K562 (cell line): ENCODE data around the gene DTNB. TPM values are rescaled to one million over a fixed set of nuclear protein-coding genes. Genes with fewer than 3 reads are reported as not detected.
A peak's percentile ranks its signal among the peaks of the same experiment; 100 is the strongest.

Experiments used
- ATAC-seq: fragments of 200-7000 bp; cut with Tn5 transposase; 3 replicates; pipeline ENCODE4 v1.9.1; 2020; ENCODE audit warnings: moderate library complexity
- BruUV-seq: library from RNA; stranded (reverse); fragments of 400-500 nt; replicated peaks from 2 replicates; lab custom pipeline; 2021; lab: Mats Ljungman, UMichigan
- CTCF ChIA-PET: fragments of 300-600 bp; formaldehyde crosslinking; extraction: SDS; loops from one replicate; lab custom pipeline; 2021; ENCODE audit warnings: low intra/inter-chr PET ratio; lab: Yijun Ruan, JAX
- POLR2A ChIA-PET: fragments of 300-600, 350-650 bp; sonication (Branson Sonifier 250); formaldehyde crosslinking; extraction: SDS; loops from one replicate; lab custom pipeline; 2021; ENCODE audit warnings: antibody characterized with exemption, inconsistent platforms; lab: Yijun Ruan, JAX
- DNase-seq, 4 experiments: peaks; one replicate each; pipeline versions ENCODE4 v3.0.0 to v3.0.0-alpha.2; 2011 to 2018; ENCODE audit warnings: low spot score in 3 of 4, mixed read lengths in 3 of 4; ENCODE audit errors: extremely low read depth in 1 of 4
- FAIRE-seq: peaks from 2 replicates; lab custom pipeline; 2011; peaks lifted over from hg19 to GRCh38; lab: Jason Lieb, UNC
- H2AFZ ChIP-seq: 2 replicates; pipeline ENCODE4 v1.6.0; 2011; ENCODE audit warnings: low read depth, low read length, control low read depth, inconsistent platforms
- H3K27ac ChIP-seq: fragments of 200-600 bp; 3 replicates; pipeline ENCODE4 v1.8.0; 2011; ENCODE audit warnings: low read depth, mild to moderate bottlenecking, control low read depth, inconsistent platforms, low read length, moderate library complexity, mixed read lengths; ENCODE audit errors: extremely low read depth
- H3K27me3 ChIP-seq, 2 experiments: fragments of 300-600 bp in 1 of 2; 2 replicates in 1 of 2; 3 replicates in 1 of 2; pipeline versions ENCODE4 v1.6.0 to v1.8.0; 2011; ENCODE audit warnings: inconsistent platforms in 2 of 2, low read length in 2 of 2, mild to moderate bottlenecking in 1 of 2, mixed read lengths in 1 of 2, moderate library complexity in 1 of 2; ENCODE audit not compliant: control insufficient read depth in 2 of 2, insufficient read depth in 2 of 2
- H3K36me3 ChIP-seq: fragments of 300-600 bp; 3 replicates; pipeline ENCODE4 v1.8.0; 2011; ENCODE audit warnings: mild to moderate bottlenecking, low read length, inconsistent platforms; ENCODE audit not compliant: control insufficient read depth, insufficient read depth
- H3K4me1 ChIP-seq, 2 experiments: fragments of 200-600 bp in 1 of 2; replicated peaks in 1 of 2; 2 replicates in 1 of 2; 3 replicates in 1 of 2; pipeline versions ENCODE4 v1.5.1 to v1.8.0; 2011; ENCODE audit warnings: inconsistent platforms in 2 of 2, low read length in 2 of 2, mild to moderate bottlenecking in 1 of 2, mixed read lengths in 1 of 2, moderate library complexity in 1 of 2; ENCODE audit not compliant: control insufficient read depth in 2 of 2, insufficient read depth in 2 of 2
- H3K4me2 ChIP-seq: 2 replicates; pipeline ENCODE4 v1.6.1; 2011; ENCODE audit warnings: low read length, control low read depth, inconsistent platforms, mixed read lengths; ENCODE audit not compliant: insufficient read depth
- H3K4me3 ChIP-seq: fragments of 200-600 bp; sonication (generic), shearing (Covaris generic); 2 replicates; pipeline ENCODE4 v1.5.1; 2016; ENCODE audit warnings: control low read depth, inconsistent platforms
- H3K79me2 ChIP-seq: fragments of 200-600 bp; 3 replicates; pipeline ENCODE4 v1.8.0; 2011; ENCODE audit warnings: low read length, inconsistent platforms; ENCODE audit not compliant: control insufficient read depth, insufficient read depth
- H3K9ac ChIP-seq, 2 experiments: 2 replicates each; pipeline versions ENCODE4 v1.6.0 to v1.6.1; 2011; ENCODE audit warnings: low read depth in 2 of 2, low read length in 2 of 2, control low read depth in 1 of 2, inconsistent platforms in 1 of 2, mild to moderate bottlenecking in 1 of 2, mixed read lengths in 1 of 2; ENCODE audit not compliant: insufficient read depth in 1 of 2
- H3K9me1 ChIP-seq: one replicate; pipeline ENCODE4 v1.6.0; 2011; ENCODE audit warnings: inconsistent platforms, mild to moderate bottlenecking, low read length, moderate library complexity; ENCODE audit not compliant: control insufficient read depth, insufficient read depth
- H3K9me3 ChIP-seq: replicated peaks from 2 replicates; pipeline ENCODE4 v1.5.1; 2011; ENCODE audit warnings: low read depth, low read length, inconsistent platforms; ENCODE audit not compliant: control insufficient read depth, insufficient read depth
- H4K20me1 ChIP-seq: replicated peaks from 2 replicates; pipeline ENCODE4 v1.6.1; 2011; ENCODE audit warnings: low read length, inconsistent platforms, mixed read lengths; ENCODE audit not compliant: control insufficient read depth, insufficient read depth
- ZNF699 ChIP-seq: fragments of 250-450 bp; sonication (Bioruptor Pico); IDR thresholded peaks from 2 replicates; pipeline ENCODE4 v1.8.0; 2021; ENCODE audit warnings: mild to moderate bottlenecking, moderate library complexity; ENCODE audit not compliant: insufficient replicate concordance
- WGBS: fragments of 100-300 bp; shearing (Covaris generic); methylation state at CpG from one replicate; pipeline ENCODE4 v1.1.6; 2016; ENCODE audit warnings: low coverage, mixed read lengths; ENCODE audit not compliant: insufficient coverage; ENCODE audit errors: missing lambda C conversion rate; 5-methylcytosine and 5-hydroxymethylcytosine counted together
- in situ Hi-C: fragments of 300-500 bp; cut with MboI; formaldehyde crosslinking; loops from 4 replicates; pipeline ENCODE4 v1.15.0; 2018; ENCODE audit warnings: inconsistent platforms, mixed read lengths
- intact Hi-C: fragments of 100-400 bp; cut with micrococcal nuclease; formaldehyde crosslinking; loops from 2 replicates; pipeline ENCODE4 v1.14.2; 2022
- polyA plus RNA-seq, 8 experiments: library from polyadenylated mRNA; depleted of rRNA in 4 of 8; stranded (reverse) in 5 of 8; unstranded in 3 of 8; fragments of >200 nt; fragmentation: Nextera tagmentation in 2 of 8; fragmentation: Illumina TruSeq in 1 of 8; extraction: Ambion mirVana in 2 of 8; extraction: Trizol in 1 of 8; gene quantifications; 2 replicates each; pipeline versions ENCODE4 v1.2.1 to v1.2.3, GENCODE V29; 2011 to 2014; ENCODE audit warnings: inconsistent platforms in 1 of 8, missing spikeins in 1 of 8
- total RNA-seq, 7 experiments: library from RNA; depleted of rRNA in 6 of 7; stranded (reverse); fragments of >200 nt in 6 of 7; fragmentation: Illumina TruSeq in 2 of 7; extraction: Trizol in 2 of 7; gene quantifications; 2 replicates each; pipeline versions ENCODE4 v1.2.1 to v1.2.3, GENCODE V29; 2011 to 2021; ENCODE audit warnings: low replicate concordance in 1 of 7
- TF ChIP-seq, protein P1 (sequence below): fragments of 150-350 bp; IDR thresholded peaks from 2 replicates; pipeline ENCODE4 v1.6.1; 2014; ENCODE audit warnings: low read depth, mild to moderate bottlenecking, low read length, borderline replicate concordance
- TF ChIP-seq, protein P2 (sequence below), 2 experiments: fragments of 450-650 bp in 1 of 2; sonication (generic) in 1 of 2; formaldehyde crosslinking in 1 of 2; IDR thresholded peaks; 2 replicates each; pipeline versions ENCODE4 v1.7.1 to v1.9.0; 2016 to 2022; ENCODE audit warnings: inconsistent platforms in 1 of 2, mild to moderate bottlenecking in 1 of 2, missing genetic modification reagents in 1 of 2

DTNB gene
- total and polyA plus RNA-seq, 9 of the 15 experiments (the other 6 are each of a cell fraction or from before 2014, with no cell fraction given), result 0.18 to 2.0 (median 0.77) TPM; not detected in 2

DNA sequence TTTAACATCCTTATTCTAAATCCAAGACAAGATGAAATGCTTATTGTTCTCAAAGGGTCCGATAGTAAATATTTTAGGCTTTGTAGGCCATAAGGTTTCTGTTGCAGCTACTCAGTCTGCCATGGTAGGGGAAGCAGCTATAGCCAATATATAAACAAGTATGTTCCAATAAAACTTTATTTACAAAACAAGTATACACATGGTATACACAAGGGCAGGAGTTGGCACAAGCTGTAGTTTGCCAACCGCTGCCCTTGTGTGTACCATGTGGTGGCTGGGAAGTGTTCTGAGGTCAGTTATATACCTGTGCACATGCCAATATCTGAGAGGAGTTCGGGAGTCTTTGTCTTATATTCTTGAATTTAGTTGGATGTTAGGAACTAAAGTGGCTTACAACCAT is 205.6 kb downstream of the DTNB start:
- intact Hi-C loops, result no loop called here
- Histone ChIP-seq H4K20me1 (no peaks in the 10 kb centered on the region; the same call in 1 of the 2 replicates), H3K27ac (no peak overlapping the region)
- POLR2A ChIA-PET, result interaction anchor here (0.7 kb wide), 1 partner anchor 1168 kb away, joined by 3 read pairs; no protein-coding TSS in a partner anchor
- no peak for TF ChIP-seq ZNF699 (CRISPR knock-in tag)
- TF ChIP-seq, protein P1, sequence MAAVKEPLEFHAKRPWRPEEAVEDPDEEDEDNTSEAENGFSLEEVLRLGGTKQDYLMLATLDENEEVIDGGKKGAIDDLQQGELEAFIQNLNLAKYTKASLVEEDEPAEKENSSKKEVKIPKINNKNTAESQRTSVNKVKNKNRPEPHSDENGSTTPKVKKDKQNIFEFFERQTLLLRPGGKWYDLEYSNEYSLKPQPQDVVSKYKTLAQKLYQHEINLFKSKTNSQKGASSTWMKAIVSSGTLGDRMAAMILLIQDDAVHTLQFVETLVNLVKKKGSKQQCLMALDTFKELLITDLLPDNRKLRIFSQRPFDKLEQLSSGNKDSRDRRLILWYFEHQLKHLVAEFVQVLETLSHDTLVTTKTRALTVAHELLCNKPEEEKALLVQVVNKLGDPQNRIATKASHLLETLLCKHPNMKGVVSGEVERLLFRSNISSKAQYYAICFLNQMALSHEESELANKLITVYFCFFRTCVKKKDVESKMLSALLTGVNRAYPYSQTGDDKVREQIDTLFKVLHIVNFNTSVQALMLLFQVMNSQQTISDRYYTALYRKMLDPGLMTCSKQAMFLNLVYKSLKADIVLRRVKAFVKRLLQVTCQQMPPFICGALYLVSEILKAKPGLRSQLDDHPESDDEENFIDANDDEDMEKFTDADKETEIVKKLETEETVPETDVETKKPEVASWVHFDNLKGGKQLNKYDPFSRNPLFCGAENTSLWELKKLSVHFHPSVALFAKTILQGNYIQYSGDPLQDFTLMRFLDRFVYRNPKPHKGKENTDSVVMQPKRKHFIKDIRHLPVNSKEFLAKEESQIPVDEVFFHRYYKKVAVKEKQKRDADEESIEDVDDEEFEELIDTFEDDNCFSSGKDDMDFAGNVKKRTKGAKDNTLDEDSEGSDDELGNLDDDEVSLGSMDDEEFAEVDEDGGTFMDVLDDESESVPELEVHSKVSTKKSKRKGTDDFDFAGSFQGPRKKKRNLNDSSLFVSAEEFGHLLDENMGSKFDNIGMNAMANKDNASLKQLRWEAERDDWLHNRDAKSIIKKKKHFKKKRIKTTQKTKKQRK, result no peak
- TF ChIP-seq, protein P2, sequence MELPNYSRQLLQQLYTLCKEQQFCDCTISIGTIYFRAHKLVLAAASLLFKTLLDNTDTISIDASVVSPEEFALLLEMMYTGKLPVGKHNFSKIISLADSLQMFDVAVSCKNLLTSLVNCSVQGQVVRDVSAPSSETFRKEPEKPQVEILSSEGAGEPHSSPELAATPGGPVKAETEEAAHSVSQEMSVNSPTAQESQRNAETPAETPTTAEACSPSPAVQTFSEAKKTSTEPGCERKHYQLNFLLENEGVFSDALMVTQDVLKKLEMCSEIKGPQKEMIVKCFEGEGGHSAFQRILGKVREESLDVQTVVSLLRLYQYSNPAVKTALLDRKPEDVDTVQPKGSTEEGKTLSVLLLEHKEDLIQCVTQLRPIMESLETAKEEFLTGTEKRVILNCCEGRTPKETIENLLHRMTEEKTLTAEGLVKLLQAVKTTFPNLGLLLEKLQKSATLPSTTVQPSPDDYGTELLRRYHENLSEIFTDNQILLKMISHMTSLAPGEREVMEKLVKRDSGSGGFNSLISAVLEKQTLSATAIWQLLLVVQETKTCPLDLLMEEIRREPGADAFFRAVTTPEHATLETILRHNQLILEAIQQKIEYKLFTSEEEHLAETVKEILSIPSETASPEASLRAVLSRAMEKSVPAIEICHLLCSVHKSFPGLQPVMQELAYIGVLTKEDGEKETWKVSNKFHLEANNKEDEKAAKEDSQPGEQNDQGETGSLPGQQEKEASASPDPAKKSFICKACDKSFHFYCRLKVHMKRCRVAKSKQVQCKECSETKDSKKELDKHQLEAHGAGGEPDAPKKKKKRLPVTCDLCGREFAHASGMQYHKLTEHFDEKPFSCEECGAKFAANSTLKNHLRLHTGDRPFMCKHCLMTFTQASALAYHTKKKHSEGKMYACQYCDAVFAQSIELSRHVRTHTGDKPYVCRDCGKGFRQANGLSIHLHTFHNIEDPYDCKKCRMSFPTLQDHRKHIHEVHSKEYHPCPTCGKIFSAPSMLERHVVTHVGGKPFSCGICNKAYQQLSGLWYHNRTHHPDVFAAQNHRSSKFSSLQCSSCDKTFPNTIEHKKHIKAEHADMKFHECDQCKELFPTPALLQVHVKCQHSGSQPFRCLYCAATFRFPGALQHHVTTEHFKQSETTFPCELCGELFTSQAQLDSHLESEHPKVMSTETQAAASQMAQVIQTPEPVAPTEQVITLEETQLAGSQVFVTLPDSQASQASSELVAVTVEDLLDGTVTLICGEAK (IDR thresholded peaks at IDR 0.05), result peak; percentile 78
- TF ChIP-seq, protein P2 (CRISPR knock-in tag; IDR thresholded peaks at IDR 0.05), result no peak
- TF ChIP-seq, all 486 proteins: peak for 1
- no peaks in the 10 kb centered on the region for H3K9me3 ChIP-seq
- in situ Hi-C loops, result no loop called here
- BruUV-seq, result no TSS peak
- CTCF ChIA-PET, result no interaction called here
- H3K4me3 ChIP-seq, result no peak overlapping the region
- H3K9me1 ChIP-seq, result no peaks in the 10 kb centered on the region
- peaks cover 14 to 32% of the 10 kb centered on the region in 2 experiments; a peak in 4 of 5 replicates for H3K27me3 ChIP-seq
- no peak for ATAC-seq
- no peak overlapping the region for H3K4me2 ChIP-seq
- no peaks in the 10 kb centered on the region for H3K36me3 ChIP-seq
- WGBS, result 0% methylated on average over 3 of the region's 3 CpGs
- H3K79me2 ChIP-seq, result no peaks in the 10 kb centered on the region
- no peak overlapping the region for H2AFZ ChIP-seq
- no peak for FAIRE-seq
- DNase-seq, result no peak
- H3K9ac ChIP-seq, result no peak overlapping the region
- no peaks in the 10 kb centered on the region for H3K4me1 ChIP-seq
